Heart left ventricle (tissue), 16 donors: ENCODE measurements around the gene ESPN. TPM values are rescaled to one million over a fixed set of nuclear protein-coding genes. Genes with fewer than 3 reads are reported as not detected.
A peak's percentile ranks its signal among the peaks of the same experiment; 100 is the strongest.

ENCODE experiments used
- ATAC-seq, 4 donors: fragments of 200-7000 bp; cut with Tn5 transposase; one replicate each; pipeline ENCODE4 v1.9.1; 2020 to 2022; ENCODE audit warnings: moderate library complexity in 4 of 4, mild to moderate bottlenecking in 3 of 4, moderate number of reproducible peaks in 1 of 4
- DNase-seq, 5 donors: peaks; one replicate each; pipeline ENCODE4 v3.0.0-alpha.2; 2020
- H3K27ac ChIP-seq, 12 donors: fragments of 200-600 bp; sonication (generic) in 4 of 12; one replicate each; pipeline versions ENCODE4 v1.5.0 to v1.8.0; 2016 to 2022; ENCODE audit warnings: mild to moderate bottlenecking in 2 of 12
- H3K27me3 ChIP-seq, 9 donors: fragments of 200-600 bp; sonication (generic) in 2 of 9; one replicate each; pipeline versions ENCODE4 v1.5.1 to v1.8.0; 2016 to 2022; ENCODE audit warnings: mild to moderate bottlenecking in 3 of 9
- H3K36me3 ChIP-seq, 9 donors: fragments of 200-600 bp; sonication (generic) in 2 of 9; one replicate each; pipeline versions ENCODE4 v1.5.0 to v1.8.0; 2018 to 2022; ENCODE audit warnings: mild to moderate bottlenecking in 2 of 9
- H3K4me1 ChIP-seq, 12 donors: fragments of 200-600 bp; sonication (generic) in 4 of 12; one replicate each; pipeline versions ENCODE4 v1.5.0 to v1.8.0; 2016 to 2022; ENCODE audit warnings: mild to moderate bottlenecking in 3 of 12
- H3K4me3 ChIP-seq, 12 donors: fragments of 200-600 bp; sonication (generic) in 4 of 12; one replicate each; pipeline versions ENCODE4 v1.5.0 to v1.8.0; 2017 to 2022; ENCODE audit warnings: mild to moderate bottlenecking in 9 of 12, moderate library complexity in 4 of 12
- H3K9me3 ChIP-seq, 12 donors: fragments of 200-600 bp; sonication (generic) in 4 of 12; one replicate each; pipeline versions ENCODE4 v1.5.0 to v1.8.0; 2016 to 2022; ENCODE audit warnings: mild to moderate bottlenecking in 1 of 12
- CTCF ChIP-seq, 12 donors: fragments of 200-600 bp; sonication (generic) in 4 of 12; IDR thresholded peaks; one replicate each; pipeline versions ENCODE4 v1.5.0 to v1.8.0; 2018 to 2022; ENCODE audit warnings: antibody characterized with exemption in 12 of 12, mild to moderate bottlenecking in 5 of 12
- POLR2A ChIP-seq, 2 donors: fragments of 450-650 bp; IDR thresholded peaks; one replicate each; pipeline ENCODE4 v1.6.1; 2017; ENCODE audit warnings: antibody characterized with exemption in 2 of 2, mild to moderate bottlenecking in 2 of 2, moderate library complexity in 2 of 2
- WGBS, 4 donors: extraction: QIAGEN DNeasy Blood & Tissue Kit in 2 of 4; methylation state at CpG; one replicate each; pipeline versions ENCODE4 v1.1.5 to v1.1.7; 2013 to 2018; 5-methylcytosine and 5-hydroxymethylcytosine counted together
- intact Hi-C, 10 donors: fragments of 100-400 bp; cut with DNase I; formaldehyde crosslinking; loops; one replicate each; pipeline versions ENCODE4 v1.11.1 to v1.14.2; 2022
- polyA plus RNA-seq, 2 donors: library from polyadenylated mRNA; stranded (reverse); fragments of 200-250 nt; gene quantifications; one replicate each; pipeline ENCODE4 v1.2.3, GENCODE V29; 2013
- total RNA-seq, 9 donors: library from RNA; depleted of rRNA in 2 of 9; stranded (reverse); fragments of >200 nt in 2 of 9; fragmentation: NEBNext Ultra II Directional in 3 of 9; extraction: Animal tissue kit (Norgen Biotek cat#: 25700) in 3 of 9; gene quantifications; one replicate each; pipeline versions ENCODE4 v1.1.0 to v1.2.4, GENCODE V29; 2016 to 2023
- donor health status: ischemic (EF 13 %, LVEDD 7.1; RV severe dilation, severe dysfunction).
- donor health status: healthy with polysubstance abuse.
- donor health status: DM: no; HTN: yes; CAD: no.
- donor health status: DM: no; HTN: no; CAD: no.
- donor health status: ischemic (EF 25% LVEDD 6.9; RV normal size, moderate dysfunction).
- donor health status: ischemic (EF 25% LVEDD 5.7; RV mildly dilated, moderate dysfunction).
- donor health status: healthy.
- donor health status: DM: yes; HTN: yes; CAD: no.
- donor health status: ischemic (EF 35%, LVEDD 5.7; RV mildly dilated, moderate dysfunction).
- donor health status: nonischemic (EF 11% LVEDD 7.7; RV severe dilation, severe dysfunction).
- donor health status: DM: yes; HTN: yes; CAD: no.
- donor health status: PGD.
- donor health status: ischemic (EF 29% LVEDD 5.4; RV normal size, mild dysfunction).
- donor health status: nonischemic (EF 23%, LVEDD 6.1; RV moderate dilation, normal function).

ESPN gene
- total and polyA plus RNA-seq, 11 donors, result 0.10 to 1.3 (median 0.21) TPM; not detected in 6

GRCh38 chr1:6487804-6488484 lies 63.4 kb downstream of the ESPN start:
- Histone ChIP-seq H3K27ac (no peak overlapping the region), H3K9me3 (no peaks in the 10 kb centered on the region), H3K27me3 (peaks cover 0 to 34% (median 4%) of the 10 kb centered on the region in 9 donors), H3K4me1 (peaks cover 2 to 67% (median 47%) of the 10 kb centered on the region in 12 donors), H3K4me3 (no peak overlapping the region), H3K36me3 (no peaks in the 10 kb centered on the region)
- TF ChIP-seq CTCF (IDR thresholded peaks at IDR 0.05) (no peak), POLR2A (IDR thresholded peaks at IDR 0.05) (no peak)
- no peak for ATAC-seq
- WGBS, 4 donors, result 79 to 86% (median 81%) methylated on average over 13 to 14 of the region's 14 CpGs
- intact Hi-C loops, result loop anchor here (2.0 to 10.0 kb wide), 9 partner anchors 34 to 159 kb away; partner anchors contain the start of genes NOL9 (in 4 of the 10) and TAS1R1 (in 3 of the 10)
- no peak for DNase-seq

- ATAC-seq (no peak), DNase-seq (peak in 1 of 5 donors; percentile 43)
- H3K27ac ChIP-seq, result peak overlapping the region in 1 of 12 donors; percentile 64
- no peak for TF ChIP-seq POLR2A (IDR thresholded peaks at IDR 0.05)
- no peak for TF ChIP-seq CTCF (IDR thresholded peaks at IDR 0.05)
- intact Hi-C loops, result loop anchor here in 9 of 10 donors (5.0 to 10.0 kb wide), 6 partner anchors 34 to 159 kb away; partner anchors contain the start of genes NOL9 (in 2 of the 9) and TAS1R1 (in 1 of the 9)
- WGBS, 4 donors, result 63 to 81% (median 75%) methylated on average over 9 to 13 of the region's 13 CpGs
- peaks cover 3 to 74% (median 50%) of the 10 kb centered on the region in 12 donors for H3K4me1 ChIP-seq
- no peak overlapping the region for H3K4me3 ChIP-seq
- no peaks in the 10 kb centered on the region for H3K36me3 ChIP-seq
- peaks cover 0 to 31% (median 4%) of the 10 kb centered on the region in 9 donors for H3K27me3 ChIP-seq
- H3K9me3 ChIP-seq, result no peaks in the 10 kb centered on the region
Observed at GRCh38 chr1:6488602-6489382, 64.2 kb downstream of the ESPN start.

- intact Hi-C loops, result loop anchor here in 9 of 10 donors (5.0 to 10.0 kb wide), 6 partner anchors 33 to 158 kb away; partner anchors contain the start of genes NOL9 (in 2 of the 9) and TAS1R1 (in 1 of the 9)
- peak overlapping the region in 2 of 12 donors; percentile 64 to 86 for H3K27ac ChIP-seq
- WGBS, 4 donors, result 72 to 84% (median 82%) methylated on average over 7 to 9 of the region's 9 CpGs
Observed at GRCh38 chr1:6489383-6489765, 64.8 kb downstream of the ESPN start.

More at GRCh38 chr1:6489383-6489765, 64.8 kb downstream of the ESPN start:
- peaks cover 3 to 76% (median 50%) of the 10 kb centered on the region in 12 donors for H3K4me1 ChIP-seq
- H3K9me3 ChIP-seq, result no peaks in the 10 kb centered on the region
- DNase-seq, result no peak
- H3K27me3 ChIP-seq, result peaks cover 0 to 31% (median 4%) of the 10 kb centered on the region in 9 donors
- TF ChIP-seq CTCF (IDR thresholded peaks at IDR 0.05), result no peak
- no peak for TF ChIP-seq POLR2A (IDR thresholded peaks at IDR 0.05)
- H3K4me3 ChIP-seq, result peak overlapping the region in 1 of 12 donors; percentile 69
- no peaks in the 10 kb centered on the region for H3K36me3 ChIP-seq
- no peak for ATAC-seq
